H9 (cell line): Measurements from ENCODE around the gene LDB2. TPM values are rescaled to one million over a fixed set of nuclear protein-coding genes. Genes with fewer than 3 reads are reported as not detected.

Experiments
- DNase-seq: peaks from one replicate; pipeline ENCODE4 v3.0.0-alpha.2; 2017
- H2AFZ ChIP-seq: one replicate; pipeline ENCODE4 v1.6.1; 2013; ENCODE audit warnings: mild to moderate bottlenecking, low read length, control low read depth, moderate library complexity
- H2AK5ac ChIP-seq: 2 replicates; pipeline ENCODE4 v1.6.1; 2013; ENCODE audit warnings: low read length, control low read depth, mixed read lengths; ENCODE audit not compliant: insufficient read length
- H2BK120ac ChIP-seq: one replicate; pipeline ENCODE4 v1.6.1; 2013; ENCODE audit warnings: low read depth, mild to moderate bottlenecking, low read length, control low read depth, inconsistent platforms; ENCODE audit not compliant: poor library complexity, severe bottlenecking
- H2BK12ac ChIP-seq: 2 replicates; pipeline ENCODE4 v1.6.1; 2013; ENCODE audit warnings: low read length, control low read depth, mixed read lengths, low read depth; ENCODE audit not compliant: insufficient read length
- H2BK15ac ChIP-seq: 2 replicates; pipeline ENCODE4 v1.6.1; 2013; ENCODE audit warnings: low read depth, low read length, control low read depth
- H2BK20ac ChIP-seq: one replicate; pipeline ENCODE4 v1.6.1; 2013; ENCODE audit warnings: low read depth, mild to moderate bottlenecking, low read length, control low read depth, inconsistent platforms; ENCODE audit not compliant: poor library complexity, severe bottlenecking
- H2BK5ac ChIP-seq: 2 replicates; pipeline ENCODE4 v1.6.1; 2013; ENCODE audit warnings: low read length, control low read depth, mixed read lengths; ENCODE audit not compliant: insufficient read length
- H3K14ac ChIP-seq: 2 replicates; pipeline ENCODE4 v1.6.1; 2013; ENCODE audit warnings: low read length, control low read depth; ENCODE audit not compliant: insufficient read depth
- H3K18ac ChIP-seq: 2 replicates; pipeline ENCODE4 v1.6.1; 2013; ENCODE audit warnings: low read depth, mild to moderate bottlenecking, mixed read lengths, low read length, control low read depth; ENCODE audit not compliant: insufficient read length
- H3K23ac ChIP-seq: 2 replicates; pipeline ENCODE4 v1.6.1; 2013; ENCODE audit warnings: low read length, control low read depth, mixed read lengths, low read depth; ENCODE audit not compliant: insufficient read length
- H3K23me2 ChIP-seq: 2 replicates; pipeline ENCODE4 v1.6.1; 2013; ENCODE audit warnings: low read depth, mild to moderate bottlenecking, mixed read lengths, low read length, control low read depth; ENCODE audit not compliant: insufficient read length, poor library complexity, severe bottlenecking
- H3K27ac ChIP-seq: 2 replicates; pipeline ENCODE4 v1.5.1; 2013; ENCODE audit warnings: low read length, control low read depth, mixed read lengths, low read depth; ENCODE audit not compliant: insufficient read length
- H3K27me3 ChIP-seq: 2 replicates; pipeline ENCODE4 v1.6.1; 2013; ENCODE audit warnings: low read length, control low read depth, inconsistent platforms; ENCODE audit not compliant: insufficient read depth
- H3K4ac ChIP-seq: 2 replicates; pipeline ENCODE4 v1.6.1; 2013; ENCODE audit warnings: low read depth, mild to moderate bottlenecking, control low read depth, inconsistent platforms, low read length, moderate library complexity
- H3K4me1 ChIP-seq: 2 replicates; pipeline ENCODE4 v1.6.1; 2013; ENCODE audit warnings: low read length, control low read depth, inconsistent platforms; ENCODE audit not compliant: insufficient read depth
- H3K4me2 ChIP-seq: 2 replicates; pipeline ENCODE4 v1.6.1; 2013; ENCODE audit warnings: low read length, control low read depth, mixed read lengths; ENCODE audit not compliant: insufficient read length, insufficient read depth
- H3K56ac ChIP-seq: 2 replicates; pipeline ENCODE4 v1.6.1; 2013; ENCODE audit warnings: low read depth, mild to moderate bottlenecking, mixed read lengths, low read length, control low read depth; ENCODE audit not compliant: insufficient read length
- H3K79me1 ChIP-seq: 2 replicates; pipeline ENCODE4 v1.6.1; 2013; ENCODE audit warnings: low read depth, mild to moderate bottlenecking, moderate library complexity, low read length, control low read depth, inconsistent platforms; ENCODE audit not compliant: insufficient read depth, poor library complexity, severe bottlenecking
- H3K79me2 ChIP-seq: 2 replicates; pipeline ENCODE4 v1.6.1; 2013; ENCODE audit warnings: low read length, control low read depth, inconsistent platforms; ENCODE audit not compliant: insufficient read depth
- H3K9ac ChIP-seq: 2 replicates; pipeline ENCODE4 v1.6.1; 2013; ENCODE audit warnings: low read length, control low read depth, mixed read lengths; ENCODE audit not compliant: insufficient read length; ENCODE audit errors: extremely low read depth
- H3K9me3 ChIP-seq: one replicate; pipeline ENCODE4 v1.6.1; 2013; ENCODE audit warnings: low read depth, low read length, inconsistent platforms; ENCODE audit not compliant: control insufficient read depth
- H3T11ph ChIP-seq: one replicate; pipeline ENCODE4 v1.6.1; 2013; ENCODE audit warnings: mild to moderate bottlenecking, low read length, control low read depth, inconsistent platforms
- H4K20me1 ChIP-seq: one replicate; pipeline ENCODE4 v1.6.1; 2013; ENCODE audit not compliant: control insufficient read depth, insufficient read length, insufficient read depth
- H4K5ac ChIP-seq: 2 replicates; pipeline ENCODE4 v1.6.1; 2013; ENCODE audit warnings: low read depth, mild to moderate bottlenecking, mixed read lengths, low read length, control low read depth; ENCODE audit not compliant: insufficient read length
- H4K8ac ChIP-seq: replicated peaks from 2 replicates; pipeline ENCODE4 v1.6.1; 2013; ENCODE audit warnings: low read length, control low read depth, mixed read lengths, low read depth; ENCODE audit not compliant: insufficient read length
- H4K91ac ChIP-seq: 2 replicates; pipeline ENCODE4 v1.6.1; 2013; ENCODE audit warnings: low read depth, mild to moderate bottlenecking, moderate library complexity, mixed read lengths, low read length, control low read depth; ENCODE audit not compliant: insufficient read length
- H3K27ac Mint-ChIP-seq, 3 experiments: 2 replicates in 2 of 3; 3 replicates in 1 of 3; pipeline ENCODE4 v1.8.0; 2020 to 2021; ENCODE audit warnings: mixed read lengths in 3 of 3, mild to moderate bottlenecking in 1 of 3, moderate library complexity in 1 of 3
- H3K27me3 Mint-ChIP-seq: 2 replicates; pipeline ENCODE4 v1.8.0; 2021; ENCODE audit warnings: low read depth, mild to moderate bottlenecking, moderate library complexity, mixed read lengths
- H3K36me3 Mint-ChIP-seq, 3 experiments: 2 replicates in 2 of 3; 3 replicates in 1 of 3; pipeline ENCODE4 v1.8.0; 2020 to 2021; ENCODE audit warnings: low read depth in 3 of 3, mixed read lengths in 3 of 3; ENCODE audit not compliant: insufficient read depth in 1 of 3
- H3K4me1 Mint-ChIP-seq, 2 experiments: 2 replicates each; pipeline ENCODE4 v1.8.0; 2020; ENCODE audit warnings: mixed read lengths in 2 of 2
- H3K4me3 Mint-ChIP-seq, 2 experiments: 2 replicates in 1 of 2; 3 replicates in 1 of 2; pipeline ENCODE4 v1.8.0; 2020 to 2021; ENCODE audit warnings: mild to moderate bottlenecking in 2 of 2, mixed read lengths in 2 of 2, moderate library complexity in 1 of 2
- H3K9me3 Mint-ChIP-seq, 2 experiments: 2 replicates in 1 of 2; 3 replicates in 1 of 2; pipeline ENCODE4 v1.8.0; 2020; ENCODE audit warnings: mild to moderate bottlenecking in 2 of 2, mixed read lengths in 2 of 2, moderate library complexity in 1 of 2
- CTCF ChIP-seq: fragments of 200-600 bp; sonication (generic); conservative IDR thresholded peaks from 3 replicates; pipeline ENCODE4 v1.8.0; 2021; ENCODE audit warnings: antibody characterized with exemption, mild to moderate bottlenecking
- WGBS: extraction: QIAGEN DNeasy Blood & Tissue Kit; methylation state at CpG from one replicate; pipeline ENCODE4 v1.1.7; 2013; ENCODE audit warnings: missing lambda C conversion rate, low lambda C conversion rate, mixed read lengths; ENCODE audit not compliant: insufficient read length; ENCODE audit errors: extremely low coverage; 5-methylcytosine and 5-hydroxymethylcytosine counted together
- total RNA-seq: library from RNA; stranded (reverse); gene quantifications from 2 replicates; pipeline ENCODE4 v1.2.1, GENCODE V29; 2021

Gene LDB2
- total RNA-seq, 1 experiment from 2014 or later, result 22.5 TPM

DNA sequence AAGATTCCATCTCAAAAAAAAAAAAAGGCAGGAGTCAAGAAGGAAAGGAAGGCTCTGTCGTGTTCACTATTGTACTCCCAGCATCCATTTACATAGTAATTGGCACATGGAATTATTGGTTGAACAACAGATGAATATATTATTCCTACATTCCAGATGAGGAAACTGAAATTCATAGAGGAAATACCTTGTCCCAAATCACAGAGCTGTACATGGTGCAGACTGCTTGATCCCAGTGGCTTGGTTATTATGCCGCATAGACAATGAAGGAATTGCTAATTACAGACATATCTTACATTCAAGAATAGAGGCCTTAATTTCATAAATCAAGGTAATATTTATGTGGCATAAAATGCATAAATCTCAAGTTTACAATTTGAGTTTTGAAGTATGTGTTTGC, 63.6 kb downstream of the LDB2 start:
- H3K9me3 Mint-ChIP-seq, result no peaks in the 10 kb centered on the region
- no peak for TF ChIP-seq CTCF
- H3K27ac Mint-ChIP-seq, result peak overlapping the region in 1 of 3 experiments; percentile 59; a peak in 2 of 7 replicates
- peaks cover 0 to 4% (median 3%) of the 10 kb centered on the region in 3 experiments; a peak in 3 of 7 replicates for H3K36me3 Mint-ChIP-seq
- Histone ChIP-seq H3K23ac (no peak overlapping the region), H2AK5ac (no peak overlapping the region), H3K4ac (no peak overlapping the region), H2AFZ (no peak overlapping the region), H3K56ac (no peak overlapping the region), H3K14ac (no peak overlapping the region), H2BK120ac (no peak overlapping the region), H3K9me3 (no peaks in the 10 kb centered on the region), H3K27ac (no peak overlapping the region), H4K8ac (no peak overlapping the region), H3K18ac (no peak overlapping the region), H3K23me2 (no peaks in the 10 kb centered on the region), H3K4me1 (peaks cover 9% of the 10 kb centered on the region; the same call in 1 of the 2 replicates), H2BK20ac (no peak overlapping the region), H3K79me1 (no peaks in the 10 kb centered on the region), H4K91ac (no peak overlapping the region), H3T11ph (no peak overlapping the region), H3K9ac (no peak overlapping the region), H2BK15ac (no peak overlapping the region), H2BK5ac (no peak overlapping the region), H3K4me2 (no peak overlapping the region), H3K79me2 (0 out of 2 replicates have a peak, but pooled peaks cover 2% of the 10 kb centered on the region), H2BK12ac (no peak overlapping the region), H3K27me3 (no peaks in the 10 kb centered on the region), H4K5ac (no peak overlapping the region), H4K20me1 (no peaks in the 10 kb centered on the region)
- H3K27me3 Mint-ChIP-seq, result no peaks in the 10 kb centered on the region
- WGBS, result no CpG with 5 or more reads among the region's 2 CpGs
- peaks cover 22 to 29% of the 10 kb centered on the region in 2 experiments for H3K4me1 Mint-ChIP-seq
- no peak overlapping the region for H3K4me3 Mint-ChIP-seq
- DNase-seq, result no peak
